ENCODE results near the gene PPP1R3E.

The PPP1R3E gene

GRCh38 chr14:23248601-23249000 lies 54.1 kb downstream of the PPP1R3E start:
- TF ChIP-seq CTCF (IDR thresholded peaks at IDR 0.05; ENCODE audit: extremely low read depth, missing control alignments) = no peak

More at GRCh38 chr14:23248601-23249000, 54.1 kb downstream of the PPP1R3E start:
- no peak for DNase-seq (ENCODE audit: low spot score)
